K562 (cell line): ENCODE data around the gene PTH1R.
"Not testable (repeated sequence)": the region's sequence is repeated elsewhere in the genome, so short reads cannot be mapped to it uniquely, and the experiment has no call there.

Source experiments
- CTCF ChIP-seq, 3 experiments: IDR thresholded peaks in 2 of 3; conservative IDR thresholded peaks in 1 of 3; 2 replicates each; pipeline ENCODE4 v1.5.1; 2011 to 2012; ENCODE audit warnings: low read length in 3 of 3, mild to moderate bottlenecking in 3 of 3, control low read depth in 2 of 3, improper control_type of control experiment in 1 of 3, inconsistent platforms in 1 of 3, low read depth in 1 of 3, mixed read lengths in 1 of 3, moderate library complexity in 1 of 3; ENCODE audit not compliant: insufficient read depth in 2 of 3
- EZH2 ChIP-seq: IDR thresholded peaks from 2 replicates; pipeline ENCODE4 v1.6.1; 2012; ENCODE audit warnings: low read depth, mild to moderate bottlenecking, inconsistent platforms, low read length, borderline replicate concordance
- FOSL1 ChIP-seq: fragments of 200-800 bp; sonication (Bioruptor generic); conservative IDR thresholded peaks from 2 replicates; pipeline ENCODE4 v1.6.1; 2016; ENCODE audit warnings: missing genetic modification characterization, missing compliant biosample characterization
- HDGF ChIP-seq: fragments of 450-650 bp; IDR thresholded peaks from 2 replicates; pipeline ENCODE4 v1.6.1; 2016
- HMGXB4 ChIP-seq: sonication (generic); formaldehyde crosslinking; IDR thresholded peaks from 2 replicates; pipeline ENCODE4 v1.8.1; 2023; ENCODE audit warnings: mild to moderate bottlenecking, missing genetic modification reagents
- JUNB ChIP-seq: fragments of 450-650 bp; formaldehyde crosslinking; conservative IDR thresholded peaks from 2 replicates; pipeline ENCODE4 v1.4.0; 2020; ENCODE audit warnings: mild to moderate bottlenecking
- KLF1 ChIP-seq: fragments of 450-650 bp; IDR thresholded peaks from 2 replicates; pipeline ENCODE4 v1.6.1; 2016; ENCODE audit warnings: missing genetic modification characterization, missing compliant biosample characterization
- MCM5 ChIP-seq: fragments of 450-650 bp; IDR thresholded peaks from 2 replicates; pipeline ENCODE4 v1.6.1; 2016; ENCODE audit warnings: low read depth
- SAP30 ChIP-seq: fragments of 200-600 bp; sonication (generic); IDR thresholded peaks from 2 replicates; pipeline ENCODE4 v1.6.1; 2012; ENCODE audit warnings: borderline replicate concordance, low read depth, mild to moderate bottlenecking, moderate library complexity, low read length, control low read depth, inconsistent platforms; ENCODE audit not compliant: insufficient read depth, poor library complexity, severe bottlenecking
- SP1 ChIP-seq: sonication (generic); formaldehyde crosslinking; IDR thresholded peaks from 2 replicates; pipeline ENCODE4 v1.8.1; 2022; ENCODE audit warnings: mild to moderate bottlenecking, missing genetic modification reagents
- SRSF9 ChIP-seq: fragments of 200-400 bp; formaldehyde crosslinking; IDR thresholded peaks from 2 replicates; pipeline ENCODE4 v1.6.1; 2017; ENCODE audit warnings: low read depth, low read length, borderline replicate concordance
- TAF7 ChIP-seq: fragments of 450-650 bp; IDR thresholded peaks from 2 replicates; pipeline ENCODE4 v1.6.1; 2016; ENCODE audit warnings: missing genetic modification characterization, missing compliant biosample characterization

- TF ChIP-seq EZH2; CTCF (IDR thresholded peaks at IDR 0.05 in 2 of 3, conservative IDR thresholded peaks at IDR 0.05 in 1 of 3; ENCODE audit: insufficient read depth in 2 of 3, low read depth in 1 of 3, low read length in 3 of 3); KLF1 (tag); MCM5; SP1 (CRISPR knock-in tag); TAF7; SRSF9; SAP30; FOSL1; HMGXB4; JUNB (CRISPR knock-in tag); HDGF: not testable (repeated sequence)
Observed at GRCh38 chr3:46910914-46911313, 33.4 kb downstream of the PTH1R start.
